ENCODE results near the gene DBP.

GRCh38 chr19:48650974-48651682 lies 13.9 kb upstream of the DBP start:
- no peak for TF ChIP-seq CTCF (conservative IDR thresholded peaks at IDR 0.05; ENCODE audit: low read depth, low read length)
- no peak for TF ChIP-seq EZH2 (IDR thresholded peaks at IDR 0.05; ENCODE audit: borderline replicate concordance, low read depth, low read length, poor library complexity, severe bottlenecking)

Data from A673 (cell line).